ENCODE measurements around the gene FGFRL1.

The FGFRL1 gene

GRCh38 chr4:1062419-1062818 is 51.0 kb downstream of the FGFRL1 start:
- no peak for DNase-seq (ENCODE audit: low read depth in 4 of 4, low spot score in 1 of 4)

GRCh38 chr4:1065732-1066131 is 54.3 kb downstream of the FGFRL1 start:
- no peak for DNase-seq (ENCODE audit: low read depth in 4 of 4, low spot score in 1 of 4)

- no peak for DNase-seq (ENCODE audit: low read depth in 4 of 4, low spot score in 1 of 4)
Measured at GRCh38 chr4:1069394-1069793, 58.0 kb downstream of the FGFRL1 start.

GRCh38 chr4:1072830-1073446 is 61.5 kb downstream of the FGFRL1 start:
- DNase-seq (ENCODE audit: low read depth in 4 of 4, low spot score in 1 of 4) = peak; percentile 13 to 34 (median 19)

GRCh38 chr4:1074077-1074476 is 62.7 kb downstream of the FGFRL1 start:
- no peak for DNase-seq (ENCODE audit: low read depth in 4 of 4, low spot score in 1 of 4)

- DNase-seq (ENCODE audit: low read depth in 4 of 4, low spot score in 1 of 4) = no peak
Measured at GRCh38 chr4:1075225-1075624, 63.8 kb downstream of the FGFRL1 start.

- no peak for DNase-seq (ENCODE audit: low read depth in 4 of 4, low spot score in 1 of 4)
Measured at GRCh38 chr4:1075809-1076699, 64.6 kb downstream of the FGFRL1 start.

Measured in stimulated activated CD4-positive, alpha-beta T cell treated with anti-CD3 and anti-CD28 coated beads, Interleukin-1b, Interleukin-23, amount 100 ng/mL, for 24 hours (primary cell).